HG03439 (cell line): ENCODE data around the gene CA5A.
"Not testable (repeated sequence)": the region's sequence is repeated elsewhere in the genome, so short reads cannot be mapped to it uniquely, and the experiment has no call there.

Experiments
- ATAC-seq: cut with Tn5 transposase; IDR thresholded peaks from one replicate; pipeline ENCODE4 v1.9.1; 2021; ENCODE audit warnings: mild to moderate bottlenecking, moderate library complexity; ENCODE audit not compliant: unreplicated experiment

Gene CA5A

GRCh38 chr16:87949071-87949744 lies 12.9 kb upstream of the CA5A start:
- no peak for ATAC-seq

- ATAC-seq: no peak
Observed at GRCh38 chr16:87948735-87949070, 12.4 kb upstream of the CA5A start.

- ATAC-seq: no peak
Observed at GRCh38 chr16:87948119-87948545, 11.8 kb upstream of the CA5A start.

- no peak for ATAC-seq
Observed at GRCh38 chr16:87947356-87948118, 11.2 kb upstream of the CA5A start.

- ATAC-seq: no peak
Observed at GRCh38 chr16:87946596-87947347, 10.4 kb upstream of the CA5A start.

GRCh38 chr16:87945351-87946042 lies 9.2 kb upstream of the CA5A start:
- no peak for ATAC-seq

- ATAC-seq: no peak
Observed at GRCh38 chr16:87942680-87943079, 6.4 kb upstream of the CA5A start.

GRCh38 chr16:87939562-87940423 lies 3.5 kb upstream of the CA5A start:
- no peak for ATAC-seq

GRCh38 chr16:87938412-87938949 lies 2.2 kb upstream of the CA5A start:
- ATAC-seq: no peak

- ATAC-seq: not testable (repeated sequence)
Observed at GRCh38 chr16:87937231-87937542, 858 bp upstream of the CA5A start.

- not testable (repeated sequence) for ATAC-seq
Observed at GRCh38 chr16:87936016-87936374, 334 bp downstream of the CA5A start.

GRCh38 chr16:87934752-87935425 lies 1.4 kb downstream of the CA5A start:
- not testable (repeated sequence) for ATAC-seq

- ATAC-seq: no peak
Observed at GRCh38 chr16:87933140-87933495, 3.2 kb downstream of the CA5A start.

GRCh38 chr16:87932475-87933139 lies 3.7 kb downstream of the CA5A start:
- not testable (repeated sequence) for ATAC-seq

GRCh38 chr16:87931504-87931903 lies 4.8 kb downstream of the CA5A start:
- no peak for ATAC-seq

GRCh38 chr16:87930456-87930855 lies 5.9 kb downstream of the CA5A start:
- ATAC-seq: no peak

- no peak for ATAC-seq
Observed at GRCh38 chr16:87929986-87930385, 6.3 kb downstream of the CA5A start.

- no peak for ATAC-seq
Observed at GRCh38 chr16:87927195-87927562, 9.2 kb downstream of the CA5A start.
